ENCODE data around the gene CCDC70.

DNA sequence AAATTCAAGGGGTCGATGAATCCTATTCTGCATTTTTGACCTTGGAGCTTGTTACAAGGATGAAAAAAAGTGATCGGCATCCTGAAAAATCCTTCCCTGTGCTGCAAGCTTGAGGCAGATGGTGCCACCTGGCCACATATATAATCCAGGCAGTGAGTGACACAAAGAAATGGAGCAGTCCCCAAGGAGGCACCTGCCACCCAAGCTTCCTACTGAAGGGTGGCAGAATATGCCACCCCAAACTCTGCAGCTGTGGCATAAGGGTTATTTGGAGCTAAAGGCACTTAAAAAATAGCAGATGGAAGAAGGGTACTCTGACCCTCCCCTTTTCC, 32.2 kb upstream of the CCDC70 start:
- TF ChIP-seq CTCF (conservative IDR thresholded peaks at IDR 0.05; ENCODE audit: low read depth, low read length): no peak
- no peak for TF ChIP-seq EZH2phosphoT487 (IDR thresholded peaks at IDR 0.05; ENCODE audit: borderline replicate concordance, low read length)
